ENCODE results near the gene SSBP1.

Gene SSBP1

GRCh38 chr7:141704112-141704511 is 34.0 kb upstream of the SSBP1 start:
- no peak overlapping the region for H2AK5ac ChIP-seq (ENCODE audit: low read length)
- peaks cover 3% of the 10 kb centered on the region for H3K4me1 ChIP-seq (ENCODE audit: control insufficient read depth, low read depth, low read length)
- no peak overlapping the region for H4K5ac ChIP-seq (ENCODE audit: low read length)
- no CpG with 5 or more reads among the region's 3 CpGs for WGBS (ENCODE audit: extremely low coverage, insufficient coverage, low lambda C conversion rate)
- H2BK120ac ChIP-seq (ENCODE audit: low read depth, low read length) = no peak overlapping the region
- no peak overlapping the region for H3K27ac ChIP-seq (ENCODE audit: low read depth, low read length)
- no peak overlapping the region for H3K4ac ChIP-seq (ENCODE audit: low read depth, low read length)
- peaks cover 3% of the 10 kb centered on the region for H3K79me1 ChIP-seq (ENCODE audit: low read length)
- no peak overlapping the region for H4K8ac ChIP-seq (ENCODE audit: low read depth, low read length)
- H3K9ac ChIP-seq (ENCODE audit: low read length) = no peak overlapping the region
- no peak overlapping the region for H3K23ac ChIP-seq (ENCODE audit: low read length)
- H3K36me3 ChIP-seq (ENCODE audit: control insufficient read depth, insufficient read depth, low read length) = no peaks in the 10 kb centered on the region
- H2BK5ac ChIP-seq (ENCODE audit: low read length) = no peak overlapping the region
- H3K27me3 ChIP-seq (ENCODE audit: insufficient read depth, low read length, poor library complexity) = no peaks in the 10 kb centered on the region
- no peak overlapping the region for H3K56ac ChIP-seq (ENCODE audit: low read length)
- H3K79me2 ChIP-seq (ENCODE audit: control insufficient read depth, insufficient read depth, low read length) = peaks cover 2% of the 10 kb centered on the region
- no peak overlapping the region for H3K4me2 ChIP-seq (ENCODE audit: low read length)
- DNase-seq = no peak
- H3K18ac ChIP-seq (ENCODE audit: low read length) = no peak overlapping the region
- H3K4me3 ChIP-seq (ENCODE audit: low read length) = no peak overlapping the region
- H2BK15ac ChIP-seq (replicated peaks; ENCODE audit: low read depth) = no peak overlapping the region

- Histone ChIP-seq H3K9ac (ENCODE audit: low read length) (no peak overlapping the region), H4K5ac (ENCODE audit: low read length) (no peak overlapping the region), H3K56ac (ENCODE audit: low read length) (no peak overlapping the region), H3K79me2 (ENCODE audit: control insufficient read depth, insufficient read depth, low read length) (peaks cover under 1% of the 10 kb centered on the region), H3K27me3 (ENCODE audit: insufficient read depth, low read length, poor library complexity) (no peaks in the 10 kb centered on the region), H3K4me3 (ENCODE audit: low read length) (no peak overlapping the region), H3K4me1 (ENCODE audit: control insufficient read depth, low read depth, low read length) (peaks cover 3% of the 10 kb centered on the region), H2BK120ac (ENCODE audit: low read depth, low read length) (no peak overlapping the region), H3K4me2 (ENCODE audit: low read length) (no peak overlapping the region), H3K18ac (ENCODE audit: low read length) (no peak overlapping the region), H3K4ac (ENCODE audit: low read depth, low read length) (no peak overlapping the region), H4K8ac (ENCODE audit: low read depth, low read length) (no peak overlapping the region), H2AK5ac (ENCODE audit: low read length) (no peak overlapping the region), H3K36me3 (ENCODE audit: control insufficient read depth, insufficient read depth, low read length) (no peaks in the 10 kb centered on the region), H2BK15ac (replicated peaks; ENCODE audit: low read depth) (no peak overlapping the region), H3K23ac (ENCODE audit: low read length) (no peak overlapping the region), H2BK5ac (ENCODE audit: low read length) (no peak overlapping the region), H3K79me1 (ENCODE audit: low read length) (peaks cover 3% of the 10 kb centered on the region), H3K27ac (ENCODE audit: low read depth, low read length) (no peak overlapping the region)
- no CpG with 5 or more reads among the region's 5 CpGs for WGBS (ENCODE audit: extremely low coverage, insufficient coverage, low lambda C conversion rate)
- no peak for DNase-seq
Observed at GRCh38 chr7:141704741-141705140, 33.4 kb upstream of the SSBP1 start.

- Histone ChIP-seq H4K8ac (ENCODE audit: low read depth, low read length) (no peak overlapping the region), H3K36me3 (ENCODE audit: control insufficient read depth, insufficient read depth, low read length) (no peaks in the 10 kb centered on the region), H2BK120ac (ENCODE audit: low read depth, low read length) (no peak overlapping the region), H2BK15ac (replicated peaks; ENCODE audit: low read depth) (no peak overlapping the region), H3K23ac (ENCODE audit: low read length) (no peak overlapping the region), H3K4ac (ENCODE audit: low read depth, low read length) (no peak overlapping the region), H3K79me1 (ENCODE audit: low read length) (no peaks in the 10 kb centered on the region), H3K4me3 (ENCODE audit: low read length) (no peak overlapping the region), H3K18ac (ENCODE audit: low read length) (no peak overlapping the region), H2BK5ac (ENCODE audit: low read length) (no peak overlapping the region), H4K5ac (ENCODE audit: low read length) (no peak overlapping the region), H3K4me1 (ENCODE audit: control insufficient read depth, low read depth, low read length) (no peaks in the 10 kb centered on the region), H3K27me3 (ENCODE audit: insufficient read depth, low read length, poor library complexity) (no peaks in the 10 kb centered on the region), H3K56ac (ENCODE audit: low read length) (no peak overlapping the region), H3K79me2 (ENCODE audit: control insufficient read depth, insufficient read depth, low read length) (no peaks in the 10 kb centered on the region), H2AK5ac (ENCODE audit: low read length) (no peak overlapping the region), H3K27ac (ENCODE audit: low read depth, low read length) (no peak overlapping the region), H3K9ac (ENCODE audit: low read length) (no peak overlapping the region), H3K4me2 (ENCODE audit: low read length) (no peak overlapping the region)
- no CpG with 5 or more reads among the region's 1 CpG for WGBS (ENCODE audit: extremely low coverage, insufficient coverage, low lambda C conversion rate)
- no peak for DNase-seq
Observed at GRCh38 chr7:141706239-141707064, 31.7 kb upstream of the SSBP1 start.

- Histone ChIP-seq H4K5ac (ENCODE audit: low read length) (no peak within 1 kb of the TSS), H3K9ac (ENCODE audit: low read length) (no peak within 1 kb of the TSS), H3K4me1 (ENCODE audit: control insufficient read depth, low read depth, low read length) (no peaks in the 10 kb centered on the region), H3K79me2 (ENCODE audit: control insufficient read depth, insufficient read depth, low read length) (no peaks in the 10 kb centered on the region), H3K79me1 (ENCODE audit: low read length) (no peaks in the 10 kb centered on the region), H2BK5ac (ENCODE audit: low read length) (no peak within 1 kb of the TSS), H4K8ac (ENCODE audit: low read depth, low read length) (no peak within 1 kb of the TSS), H3K4ac (ENCODE audit: low read depth, low read length) (no peak within 1 kb of the TSS), H3K23ac (ENCODE audit: low read length) (no peak within 1 kb of the TSS), H3K27me3 (ENCODE audit: insufficient read depth, low read length, poor library complexity) (no peaks in the 10 kb centered on the region), H3K27ac (ENCODE audit: low read depth, low read length) (no peak within 1 kb of the TSS), H2BK120ac (ENCODE audit: low read depth, low read length) (no peak within 1 kb of the TSS), H3K4me3 (ENCODE audit: low read length) (no peak within 1 kb of the TSS), H2BK15ac (replicated peaks; ENCODE audit: low read depth) (no peak within 1 kb of the TSS), H3K4me2 (ENCODE audit: low read length) (no peak within 1 kb of the TSS), H2AK5ac (ENCODE audit: low read length) (no peak within 1 kb of the TSS), H3K56ac (ENCODE audit: low read length) (no peak within 1 kb of the TSS), H3K18ac (ENCODE audit: low read length) (no peak within 1 kb of the TSS), H3K36me3 (ENCODE audit: control insufficient read depth, insufficient read depth, low read length) (no peaks in the 10 kb centered on the region)
- no CpG with 5 or more reads among the region's 6 CpGs for WGBS (ENCODE audit: extremely low coverage, insufficient coverage, low lambda C conversion rate)
- DNase-seq = no peak
Observed at GRCh38 chr7:141708351-141708750, 29.8 kb upstream of the SSBP1 start, which contains the start of gene WEE2. Gene WEE2, plus strand, starts transcription at chr7:141708353. Its CDS starts 406 bp downstream, at chr7:141708759.

- H2BK5ac ChIP-seq (ENCODE audit: low read length) = no peak overlapping the region
- H2BK120ac ChIP-seq (ENCODE audit: low read depth, low read length) = no peak overlapping the region
- no peak overlapping the region for H4K8ac ChIP-seq (ENCODE audit: low read depth, low read length)
- H3K18ac ChIP-seq (ENCODE audit: low read length) = no peak overlapping the region
- H3K56ac ChIP-seq (ENCODE audit: low read length) = no peak overlapping the region
- H3K9ac ChIP-seq (ENCODE audit: low read length) = no peak overlapping the region
- H3K27me3 ChIP-seq (ENCODE audit: insufficient read depth, low read length, poor library complexity) = no peaks in the 10 kb centered on the region
- no peak for DNase-seq
- H2BK15ac ChIP-seq (replicated peaks; ENCODE audit: low read depth) = no peak overlapping the region
- no peak overlapping the region for H3K23ac ChIP-seq (ENCODE audit: low read length)
- H3K4me2 ChIP-seq (ENCODE audit: low read length) = no peak overlapping the region
- no peaks in the 10 kb centered on the region for H3K4me1 ChIP-seq (ENCODE audit: control insufficient read depth, low read depth, low read length)
- no peaks in the 10 kb centered on the region for H3K36me3 ChIP-seq (ENCODE audit: control insufficient read depth, insufficient read depth, low read length)
- no peak overlapping the region for H2AK5ac ChIP-seq (ENCODE audit: low read length)
- no peak overlapping the region for H3K4ac ChIP-seq (ENCODE audit: low read depth, low read length)
- H4K5ac ChIP-seq (ENCODE audit: low read length) = no peak overlapping the region
- no peak overlapping the region for H3K4me3 ChIP-seq (ENCODE audit: low read length)
- H3K27ac ChIP-seq (ENCODE audit: low read depth, low read length) = no peak overlapping the region
- no peaks in the 10 kb centered on the region for H3K79me1 ChIP-seq (ENCODE audit: low read length)
- no peaks in the 10 kb centered on the region for H3K79me2 ChIP-seq (ENCODE audit: control insufficient read depth, insufficient read depth, low read length)
- no CpG with 5 or more reads among the region's 2 CpGs for WGBS (ENCODE audit: extremely low coverage, insufficient coverage, low lambda C conversion rate)
Observed at GRCh38 chr7:141709318-141709717, 28.8 kb upstream of the SSBP1 start.

GRCh38 chr7:141709749-141710148 is 28.4 kb upstream of the SSBP1 start:
- Histone ChIP-seq H3K27ac (ENCODE audit: low read depth, low read length) (no peak overlapping the region), H2BK120ac (ENCODE audit: low read depth, low read length) (no peak overlapping the region), H3K23ac (ENCODE audit: low read length) (no peak overlapping the region), H3K56ac (ENCODE audit: low read length) (no peak overlapping the region), H3K4me3 (ENCODE audit: low read length) (no peak overlapping the region), H3K18ac (ENCODE audit: low read length) (no peak overlapping the region), H2AK5ac (ENCODE audit: low read length) (no peak overlapping the region), H2BK15ac (replicated peaks; ENCODE audit: low read depth) (no peak overlapping the region), H3K79me2 (ENCODE audit: control insufficient read depth, insufficient read depth, low read length) (no peaks in the 10 kb centered on the region), H3K4ac (ENCODE audit: low read depth, low read length) (no peak overlapping the region), H4K8ac (ENCODE audit: low read depth, low read length) (no peak overlapping the region), H3K36me3 (ENCODE audit: control insufficient read depth, insufficient read depth, low read length) (no peaks in the 10 kb centered on the region), H3K4me1 (ENCODE audit: control insufficient read depth, low read depth, low read length) (no peaks in the 10 kb centered on the region), H3K27me3 (ENCODE audit: insufficient read depth, low read length, poor library complexity) (no peaks in the 10 kb centered on the region), H4K5ac (ENCODE audit: low read length) (no peak overlapping the region), H3K79me1 (ENCODE audit: low read length) (no peaks in the 10 kb centered on the region), H3K9ac (ENCODE audit: low read length) (no peak overlapping the region), H2BK5ac (ENCODE audit: low read length) (no peak overlapping the region), H3K4me2 (ENCODE audit: low read length) (no peak overlapping the region)
- no CpG with 5 or more reads among the region's 4 CpGs for WGBS (ENCODE audit: extremely low coverage, insufficient coverage, low lambda C conversion rate)
- no peak for DNase-seq
